ENCODE data around the gene UBE2B.
"Not testable (repeated sequence)": the region's sequence is repeated elsewhere in the genome, so short reads cannot be mapped to it uniquely, and the experiment has no call there.

The UBE2B gene

GRCh38 chr5:134370871-134371833, at the start of gene UBE2B:
Gene UBE2B, plus strand, starts transcription at chr5:134371569. Its CDS starts 27 bp downstream, at chr5:134371596.
- peak; percentile 71 for ATAC-seq
- peaks cover 5% of the 10 kb centered on the region for H3K27me3 Mint-ChIP-seq
- H3K4me1 Mint-ChIP-seq: peaks cover 56% of the 10 kb centered on the region
- H3K36me3 Mint-ChIP-seq (ENCODE audit: low read depth): peaks cover 19% of the 10 kb centered on the region
- peak within 1 kb of the TSS; percentile 95 for H3K4me3 Mint-ChIP-seq
- H3K9me3 Mint-ChIP-seq: peaks cover 8% of the 10 kb centered on the region
- DNase-seq: peak; percentile 95
- H3K27ac Mint-ChIP-seq: peak within 1 kb of the TSS; percentile 99

- ATAC-seq (no peak), DNase-seq (no peak)
- H3K4me1 Mint-ChIP-seq: no peaks in the 10 kb centered on the region
- H3K4me3 Mint-ChIP-seq: no peak overlapping the region
- peaks cover 8% of the 10 kb centered on the region for H3K36me3 Mint-ChIP-seq (ENCODE audit: low read depth)
- no peak overlapping the region for H3K27ac Mint-ChIP-seq
- H3K9me3 Mint-ChIP-seq: peaks cover 24% of the 10 kb centered on the region
- no peaks in the 10 kb centered on the region for H3K27me3 Mint-ChIP-seq
Observed at GRCh38 chr5:134327327-134327726, 44.0 kb upstream of the UBE2B start.

GRCh38 chr5:134328619-134329018, 42.8 kb upstream of the UBE2B start:
- Mint-ChIP-seq H3K36me3 (ENCODE audit: low read depth) (peaks cover 8% of the 10 kb centered on the region), H3K27ac (no peak overlapping the region), H3K27me3 (no peaks in the 10 kb centered on the region), H3K4me3 (no peak overlapping the region), H3K4me1 (no peaks in the 10 kb centered on the region), H3K9me3 (peaks cover 33% of the 10 kb centered on the region)
- no peak for DNase-seq
- ATAC-seq: no peak

GRCh38 chr5:134336833-134337232, 34.5 kb upstream of the UBE2B start:
- not testable (repeated sequence) for H3K4me3 Mint-ChIP-seq, ATAC-seq, DNase-seq, H3K27me3 Mint-ChIP-seq, H3K4me1 Mint-ChIP-seq, H3K27ac Mint-ChIP-seq
- H3K36me3 Mint-ChIP-seq (ENCODE audit: low read depth): peaks cover 11% of the 10 kb centered on the region
- peaks cover 25% of the 10 kb centered on the region for H3K9me3 Mint-ChIP-seq

- not testable (repeated sequence) for H3K36me3 Mint-ChIP-seq (ENCODE audit: low read depth); ATAC-seq; H3K27me3 Mint-ChIP-seq; H3K4me1 Mint-ChIP-seq; H3K4me3 Mint-ChIP-seq; DNase-seq; H3K9me3 Mint-ChIP-seq; H3K27ac Mint-ChIP-seq
Observed at GRCh38 chr5:134343500-134343899, 27.9 kb upstream of the UBE2B start.

- DNase-seq; H3K27ac Mint-ChIP-seq; H3K4me1 Mint-ChIP-seq; H3K9me3 Mint-ChIP-seq; H3K27me3 Mint-ChIP-seq; H3K36me3 Mint-ChIP-seq (ENCODE audit: low read depth); H3K4me3 Mint-ChIP-seq; ATAC-seq: not testable (repeated sequence)
Observed at GRCh38 chr5:134345476-134345875, 25.9 kb upstream of the UBE2B start.

- no peak for DNase-seq
- H3K9me3 Mint-ChIP-seq: no peaks in the 10 kb centered on the region
- no peak for ATAC-seq
- no peaks in the 10 kb centered on the region for H3K36me3 Mint-ChIP-seq (ENCODE audit: low read depth)
- no peak overlapping the region for H3K27ac Mint-ChIP-seq
- no peaks in the 10 kb centered on the region for H3K27me3 Mint-ChIP-seq
- H3K4me3 Mint-ChIP-seq: no peak overlapping the region
- H3K4me1 Mint-ChIP-seq: no peaks in the 10 kb centered on the region
Observed at GRCh38 chr5:134345996-134346395, 25.4 kb upstream of the UBE2B start.

GRCh38 chr5:134349463-134349862, 21.9 kb upstream of the UBE2B start:
- no peaks in the 10 kb centered on the region for H3K4me1 Mint-ChIP-seq
- DNase-seq (no peak), ATAC-seq (no peak)
- no peaks in the 10 kb centered on the region for H3K9me3 Mint-ChIP-seq
- H3K36me3 Mint-ChIP-seq (ENCODE audit: low read depth): no peaks in the 10 kb centered on the region
- H3K27ac Mint-ChIP-seq: no peak overlapping the region
- no peak overlapping the region for H3K4me3 Mint-ChIP-seq
- H3K27me3 Mint-ChIP-seq: no peaks in the 10 kb centered on the region

- no peak overlapping the region for H3K27ac Mint-ChIP-seq
- H3K27me3 Mint-ChIP-seq: no peaks in the 10 kb centered on the region
- H3K9me3 Mint-ChIP-seq: no peaks in the 10 kb centered on the region
- no peaks in the 10 kb centered on the region for H3K36me3 Mint-ChIP-seq (ENCODE audit: low read depth)
- DNase-seq (no peak), ATAC-seq (no peak)
- H3K4me3 Mint-ChIP-seq: no peak overlapping the region
- H3K4me1 Mint-ChIP-seq: no peaks in the 10 kb centered on the region
Observed at GRCh38 chr5:134355681-134356080, 15.7 kb upstream of the UBE2B start.

GRCh38 chr5:134365604-134366003, 5.8 kb upstream of the UBE2B start:
- no peak overlapping the region for H3K27ac Mint-ChIP-seq
- DNase-seq: no peak
- no peak for ATAC-seq
- peaks cover 8% of the 10 kb centered on the region for H3K36me3 Mint-ChIP-seq (ENCODE audit: low read depth)
- H3K9me3 Mint-ChIP-seq: peaks cover 4% of the 10 kb centered on the region
- H3K4me3 Mint-ChIP-seq: peak overlapping the region; percentile 13
- peaks cover 2% of the 10 kb centered on the region for H3K27me3 Mint-ChIP-seq
- peaks cover 30% of the 10 kb centered on the region for H3K4me1 Mint-ChIP-seq

GRCh38 chr5:134370311-134370870, 978 bp upstream of the UBE2B start:
- peaks cover 8% of the 10 kb centered on the region for H3K9me3 Mint-ChIP-seq
- DNase-seq (no peak), ATAC-seq (peak; percentile 6)
- H3K36me3 Mint-ChIP-seq (ENCODE audit: low read depth): peaks cover 17% of the 10 kb centered on the region
- H3K4me3 Mint-ChIP-seq: peak overlapping the region; percentile 95
- H3K27me3 Mint-ChIP-seq: peaks cover 5% of the 10 kb centered on the region
- H3K4me1 Mint-ChIP-seq: peaks cover 55% of the 10 kb centered on the region
- peak overlapping the region; percentile 99 for H3K27ac Mint-ChIP-seq

- Mint-ChIP-seq H3K36me3 (ENCODE audit: low read depth) (peaks cover 20% of the 10 kb centered on the region), H3K4me1 (peaks cover 50% of the 10 kb centered on the region), H3K27me3 (peaks cover 5% of the 10 kb centered on the region), H3K4me3 (peak overlapping the region; percentile 95), H3K9me3 (peaks cover 7% of the 10 kb centered on the region), H3K27ac (peak overlapping the region; percentile 99)
- ATAC-seq (no peak), DNase-seq (peak; percentile 49)
Observed at GRCh38 chr5:134371834-134372340, 518 bp downstream of the UBE2B start.

- peaks cover 44% of the 10 kb centered on the region for H3K4me1 Mint-ChIP-seq
- peaks cover 16% of the 10 kb centered on the region for H3K36me3 Mint-ChIP-seq (ENCODE audit: low read depth)
- H3K27me3 Mint-ChIP-seq, H3K27ac Mint-ChIP-seq, H3K9me3 Mint-ChIP-seq, DNase-seq, ATAC-seq: not testable (repeated sequence)
- peak overlapping the region; percentile 59 for H3K4me3 Mint-ChIP-seq
Observed at GRCh38 chr5:134373633-134374032, 2.3 kb downstream of the UBE2B start.

GRCh38 chr5:134374232-134374631, 2.9 kb downstream of the UBE2B start:
- no peak for ATAC-seq
- peaks cover 16% of the 10 kb centered on the region for H3K36me3 Mint-ChIP-seq (ENCODE audit: low read depth)
- H3K4me3 Mint-ChIP-seq: no peak overlapping the region
- H3K4me1 Mint-ChIP-seq: peaks cover 47% of the 10 kb centered on the region
- peaks cover 3% of the 10 kb centered on the region for H3K9me3 Mint-ChIP-seq
- peaks cover 4% of the 10 kb centered on the region for H3K27me3 Mint-ChIP-seq
- DNase-seq: no peak
- no peak overlapping the region for H3K27ac Mint-ChIP-seq

- Mint-ChIP-seq H3K27me3 (no peaks in the 10 kb centered on the region), H3K4me1 (peaks cover 37% of the 10 kb centered on the region), H3K4me3 (no peak overlapping the region), H3K36me3 (ENCODE audit: low read depth) (peaks cover 33% of the 10 kb centered on the region), H3K27ac (no peak overlapping the region), H3K9me3 (no peaks in the 10 kb centered on the region)
- DNase-seq: no peak
- no peak for ATAC-seq
Observed at GRCh38 chr5:134380346-134380745, 9.0 kb downstream of the UBE2B start.
